Kidney (tissue), 14 donors: ENCODE data around the gene ATP5PO. TPM values are rescaled to one million over a fixed set of nuclear protein-coding genes. Genes with fewer than 3 reads are reported as not detected.

Experiments
- DNase-seq, 5 donors: peaks; one replicate each; pipeline ENCODE4 v3.0.0-alpha.2; 2013 to 2020
- FAIRE-seq: peaks from 2 replicates; lab custom pipeline; 2012; peaks lifted over from hg19 to GRCh38; lab: Jason Lieb, UNC
- H3K27ac ChIP-seq, 2 donors: one replicate each; pipeline ENCODE4 v1.7.0; 2013; ENCODE audit warnings: low read depth in 2 of 2, low read length in 2 of 2, inconsistent platforms in 1 of 2
- H3K27me3 ChIP-seq: one replicate; pipeline ENCODE4 v1.7.1; 2013; ENCODE audit warnings: low read length, inconsistent platforms; ENCODE audit not compliant: control insufficient read depth, insufficient read depth
- H3K36me3 ChIP-seq, 3 donors: one replicate each; pipeline versions ENCODE4 v1.7.0 to v1.7.1; 2013; ENCODE audit warnings: low read length in 3 of 3, control low read depth in 1 of 3, inconsistent platforms in 1 of 3; ENCODE audit not compliant: insufficient read depth in 3 of 3, control insufficient read depth in 2 of 3
- H3K4me1 ChIP-seq, 3 donors: one replicate each; pipeline versions ENCODE4 v1.7.0 to v1.7.1; 2013; ENCODE audit warnings: low read length in 3 of 3, inconsistent platforms in 1 of 3, low read depth in 1 of 3; ENCODE audit not compliant: control insufficient read depth in 2 of 3, insufficient read depth in 2 of 3
- H3K4me3 ChIP-seq, 3 donors: one replicate each; pipeline versions ENCODE4 v1.7.0 to v1.8.1; 2013; ENCODE audit warnings: low read length in 3 of 3, control low read depth in 1 of 3, inconsistent platforms in 1 of 3
- H3K9ac ChIP-seq, 3 donors: one replicate each; pipeline versions ENCODE4 v1.7.0 to v1.7.1; 2013; ENCODE audit warnings: low read length in 3 of 3, control low read depth in 1 of 3, inconsistent platforms in 1 of 3
- H3K9me3 ChIP-seq, 3 donors: one replicate each; pipeline versions ENCODE4 v1.7.0 to v1.7.1; 2013; ENCODE audit warnings: low read length in 3 of 3, control low read depth in 1 of 3, inconsistent platforms in 1 of 3; ENCODE audit not compliant: control insufficient read depth in 2 of 3, insufficient read depth in 1 of 3
- intact Hi-C: fragments of 100-400 bp; cut with DNase I; formaldehyde crosslinking; loops from one replicate; pipeline ENCODE4 v1.11.1; 2022
- polyA plus RNA-seq: library from polyadenylated mRNA; stranded (reverse); fragments of 350-450 nt; fragmentation: Illumina TruSeq; extraction: RNeasy Lipid Tissue Mini Kit (QIAGEN cat#74804); gene quantifications from one replicate; pipeline ENCODE4 v1.2.3, GENCODE V29; 2014; ENCODE audit warnings: low read depth, low replicate concordance; ENCODE audit not compliant: insufficient read depth
- total RNA-seq: library from RNA; stranded (reverse); fragmentation: NEBNext Ultra II Directional; extraction: Animal tissue kit (Norgen Biotek cat#: 25700); gene quantifications from one replicate; pipeline ENCODE4 v1.2.1, GENCODE V29; 2021
- TF ChIP-seq, protein P1 (sequence below): IDR thresholded peaks from 3 replicates; pipeline ENCODE4 v1.5.1; 2012; ENCODE audit warnings: mild to moderate bottlenecking, moderate library complexity, borderline replicate concordance; ENCODE audit not compliant: insufficient read depth; ENCODE audit errors: extremely low read depth
- donor health status: control.
- donor health status: control.
- donor health status: control.
- donor health status: control.
- donor health status: control.
- donor health status: DM: yes; HTN: yes; CAD: no.
- donor health status: Normal renal cell carcinoma (clear cell type).

The ATP5PO gene
- total and polyA plus RNA-seq, 2 donors from 2014 or later, result 165 to 693 TPM

GRCh38 chr21:33924079-33924765 is 8.6 kb upstream of the ATP5PO start:
- no peaks in the 10 kb centered on the region for H3K27me3 ChIP-seq
- no peaks in the 10 kb centered on the region for H3K9me3 ChIP-seq
- H3K4me1 ChIP-seq, result peaks cover 0 to 5% (median 4%) of the 10 kb centered on the region in 3 donors
- H3K36me3 ChIP-seq, result no peaks in the 10 kb centered on the region
- H3K4me3 ChIP-seq, result peak overlapping the region in 1 of 3 donors; percentile 43
- peak; percentile 89 to 96 (median 92) for DNase-seq
- peak overlapping the region in 1 of 3 donors; percentile 43 for H3K9ac ChIP-seq
- peak; percentile 35 for FAIRE-seq
- H3K27ac ChIP-seq, result peak overlapping the region; percentile 72 to 80
- TF ChIP-seq, protein P1, sequence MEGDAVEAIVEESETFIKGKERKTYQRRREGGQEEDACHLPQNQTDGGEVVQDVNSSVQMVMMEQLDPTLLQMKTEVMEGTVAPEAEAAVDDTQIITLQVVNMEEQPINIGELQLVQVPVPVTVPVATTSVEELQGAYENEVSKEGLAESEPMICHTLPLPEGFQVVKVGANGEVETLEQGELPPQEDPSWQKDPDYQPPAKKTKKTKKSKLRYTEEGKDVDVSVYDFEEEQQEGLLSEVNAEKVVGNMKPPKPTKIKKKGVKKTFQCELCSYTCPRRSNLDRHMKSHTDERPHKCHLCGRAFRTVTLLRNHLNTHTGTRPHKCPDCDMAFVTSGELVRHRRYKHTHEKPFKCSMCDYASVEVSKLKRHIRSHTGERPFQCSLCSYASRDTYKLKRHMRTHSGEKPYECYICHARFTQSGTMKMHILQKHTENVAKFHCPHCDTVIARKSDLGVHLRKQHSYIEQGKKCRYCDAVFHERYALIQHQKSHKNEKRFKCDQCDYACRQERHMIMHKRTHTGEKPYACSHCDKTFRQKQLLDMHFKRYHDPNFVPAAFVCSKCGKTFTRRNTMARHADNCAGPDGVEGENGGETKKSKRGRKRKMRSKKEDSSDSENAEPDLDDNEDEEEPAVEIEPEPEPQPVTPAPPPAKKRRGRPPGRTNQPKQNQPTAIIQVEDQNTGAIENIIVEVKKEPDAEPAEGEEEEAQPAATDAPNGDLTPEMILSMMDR, result peak; percentile 95
- intact Hi-C loops, result loop anchor here (5.0 kb wide), 1 partner anchor 423 kb away; no protein-coding TSS in a partner anchor

DNA sequence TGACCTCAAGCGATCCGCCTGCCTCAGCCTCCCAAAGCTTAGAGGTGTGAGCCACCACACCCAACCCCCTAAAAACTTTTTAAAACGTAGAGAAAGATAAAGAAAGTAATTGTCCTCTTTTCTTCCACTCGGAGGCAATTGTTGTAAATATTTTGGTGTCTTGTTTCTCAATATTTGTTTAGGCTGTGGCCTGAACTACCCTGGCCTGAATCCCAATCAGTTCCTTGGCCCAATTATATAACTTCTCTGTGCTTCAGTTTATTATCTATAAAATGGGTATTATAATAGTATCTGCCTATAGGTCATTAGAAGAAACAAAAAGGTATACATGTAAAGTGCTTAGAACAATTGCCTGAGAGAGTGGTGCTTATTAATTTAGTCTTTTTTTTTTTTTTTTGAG is 1.8 kb upstream of the ATP5PO start:
- no peak overlapping the region for H3K4me3 ChIP-seq
- peaks cover 0 to 10% (median 4%) of the 10 kb centered on the region in 3 donors for H3K36me3 ChIP-seq
- no peak overlapping the region for H3K27ac ChIP-seq
- TF ChIP-seq, protein P1, result no peak
- no peaks in the 10 kb centered on the region for H3K9me3 ChIP-seq
- no peak overlapping the region for H3K9ac ChIP-seq
- H3K27me3 ChIP-seq, result no peaks in the 10 kb centered on the region
- FAIRE-seq, result no peak
- peaks cover 0 to 11% (median 0%) of the 10 kb centered on the region in 3 donors for H3K4me1 ChIP-seq
- intact Hi-C loops, result no loop called here
- no peak for DNase-seq

DNA sequence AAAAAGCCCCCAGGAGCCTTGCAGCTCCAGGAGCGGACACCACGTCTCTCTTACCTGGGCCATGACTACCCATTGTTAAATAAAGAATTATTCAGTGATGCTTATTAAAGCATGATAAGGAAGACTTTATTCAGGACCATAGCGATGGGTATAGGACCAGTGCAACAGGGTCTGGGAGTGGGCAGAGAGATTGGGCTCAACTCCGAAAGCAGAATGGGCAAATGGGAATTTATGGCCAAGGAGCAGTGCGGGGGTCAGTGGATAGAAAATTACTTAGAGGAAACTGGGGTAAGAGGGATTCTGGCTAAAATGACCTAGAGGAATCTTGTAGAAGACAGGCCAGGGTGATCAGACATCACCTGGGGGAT is 580 bp upstream of the ATP5PO start:
- DNase-seq, result no peak
- intact Hi-C loops, result no loop called here
- TF ChIP-seq, protein P1, result no peak
- Histone ChIP-seq H3K4me3 (peak overlapping the region; percentile 87 to 99 (median 94)), H3K4me1 (peaks cover 0 to 11% (median 0%) of the 10 kb centered on the region in 3 donors), H3K9ac (peak overlapping the region; percentile 61 to 98 (median 84)), H3K9me3 (no peaks in the 10 kb centered on the region), H3K27ac (no peak overlapping the region), H3K36me3 (peaks cover 2 to 21% (median 4%) of the 10 kb centered on the region in 3 donors), H3K27me3 (no peaks in the 10 kb centered on the region)
- FAIRE-seq, result no peak
